ENCODE data around the gene GPR18.

- TF ChIP-seq EZH2 (IDR thresholded peaks at IDR 0.05; ENCODE audit: low read depth) (no peak), CTCF (conservative IDR thresholded peaks at IDR 0.05) (no peak)
Observed at GRCh38 chr13:99254830-99255229, 3.3 kb downstream of the GPR18 start.

All from PC-9 (cell line).